ENCODE measurements around the gene PPP1R3C.

GRCh38 chr10:91597197-91597881, 35.5 kb downstream of the PPP1R3C start:
- TF ChIP-seq CTCF (IDR thresholded peaks at IDR 0.05) = no peak
- TF ChIP-seq POLR2A (IDR thresholded peaks at IDR 0.05) = no peak

Measured in lower leg skin (tissue), 3 donors.